D721Med (cell line): ENCODE results near the gene INSYN2A.

Experiments used
- DNase-seq: peaks from one replicate; pipeline ENCODE4 v3.0.0; 2011; ENCODE audit warnings: low spot score; ENCODE audit not compliant: insufficient read length
- FAIRE-seq: peaks from 2 replicates; lab custom pipeline; 2011; peaks lifted over from hg19 to GRCh38; lab: Jason Lieb, UNC
- TF ChIP-seq, protein P1 (sequence below): IDR thresholded peaks from 2 replicates; pipeline ENCODE4 v1.5.1; 2012; ENCODE audit warnings: mild to moderate bottlenecking, control low read depth; ENCODE audit not compliant: insufficient read depth; ENCODE audit errors: missing control alignments

The INSYN2A gene

DNA sequence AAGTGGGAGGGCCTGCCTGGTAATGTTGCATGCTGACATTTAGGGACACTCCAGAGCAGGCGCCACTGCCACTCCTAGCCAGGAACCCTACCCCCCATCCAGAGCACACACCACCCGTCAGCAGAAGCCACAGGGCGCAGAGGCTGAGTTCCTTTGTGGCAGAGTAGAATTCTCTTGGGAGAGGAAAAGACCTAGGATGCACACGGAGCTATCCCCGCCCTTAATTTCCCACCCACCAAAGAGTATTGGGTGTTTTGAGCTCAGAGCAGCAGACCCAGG is 702 bp upstream of the INSYN2A start:
- TF ChIP-seq, protein P1, sequence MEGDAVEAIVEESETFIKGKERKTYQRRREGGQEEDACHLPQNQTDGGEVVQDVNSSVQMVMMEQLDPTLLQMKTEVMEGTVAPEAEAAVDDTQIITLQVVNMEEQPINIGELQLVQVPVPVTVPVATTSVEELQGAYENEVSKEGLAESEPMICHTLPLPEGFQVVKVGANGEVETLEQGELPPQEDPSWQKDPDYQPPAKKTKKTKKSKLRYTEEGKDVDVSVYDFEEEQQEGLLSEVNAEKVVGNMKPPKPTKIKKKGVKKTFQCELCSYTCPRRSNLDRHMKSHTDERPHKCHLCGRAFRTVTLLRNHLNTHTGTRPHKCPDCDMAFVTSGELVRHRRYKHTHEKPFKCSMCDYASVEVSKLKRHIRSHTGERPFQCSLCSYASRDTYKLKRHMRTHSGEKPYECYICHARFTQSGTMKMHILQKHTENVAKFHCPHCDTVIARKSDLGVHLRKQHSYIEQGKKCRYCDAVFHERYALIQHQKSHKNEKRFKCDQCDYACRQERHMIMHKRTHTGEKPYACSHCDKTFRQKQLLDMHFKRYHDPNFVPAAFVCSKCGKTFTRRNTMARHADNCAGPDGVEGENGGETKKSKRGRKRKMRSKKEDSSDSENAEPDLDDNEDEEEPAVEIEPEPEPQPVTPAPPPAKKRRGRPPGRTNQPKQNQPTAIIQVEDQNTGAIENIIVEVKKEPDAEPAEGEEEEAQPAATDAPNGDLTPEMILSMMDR = no peak
- DNase-seq (no peak), FAIRE-seq (no peak)

DNA sequence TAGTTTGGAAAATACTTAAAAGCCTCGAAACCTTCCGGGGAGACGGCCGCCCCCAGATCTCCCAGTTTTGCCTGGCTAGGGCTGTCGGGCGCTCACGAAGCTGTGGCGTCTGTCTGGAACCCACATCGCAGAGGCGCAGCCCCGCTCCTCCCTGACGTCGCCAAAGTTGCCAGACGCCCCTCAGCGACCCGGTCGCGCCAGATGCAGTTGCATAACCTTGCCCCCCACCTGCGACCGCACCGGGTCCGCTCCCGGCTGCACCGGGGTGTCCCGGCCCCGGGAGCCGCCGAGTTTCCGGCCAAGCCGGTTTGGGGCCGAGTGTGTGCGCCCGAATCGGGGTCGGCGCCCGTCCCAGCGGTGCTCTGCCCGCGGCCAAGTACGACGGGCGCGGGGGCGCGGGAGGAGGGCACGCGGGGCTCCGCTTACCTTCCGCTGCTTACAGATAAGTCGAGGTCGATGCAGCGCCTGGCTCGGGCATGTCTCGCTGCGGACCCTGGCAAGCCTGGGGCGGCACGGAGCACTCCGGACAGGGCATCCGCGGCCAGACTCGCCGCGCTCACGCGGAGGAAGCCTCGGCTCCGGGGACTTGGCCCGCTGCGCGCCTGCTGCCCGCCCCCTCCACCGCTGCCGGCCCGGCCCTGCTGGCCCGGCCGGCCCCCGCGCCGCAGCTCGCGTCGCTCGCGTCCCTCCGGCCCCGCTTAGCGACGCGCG is 665 bp downstream of the INSYN2A start:
- TF ChIP-seq, protein P1 = no peak
- FAIRE-seq (no peak), DNase-seq (no peak)

DNA sequence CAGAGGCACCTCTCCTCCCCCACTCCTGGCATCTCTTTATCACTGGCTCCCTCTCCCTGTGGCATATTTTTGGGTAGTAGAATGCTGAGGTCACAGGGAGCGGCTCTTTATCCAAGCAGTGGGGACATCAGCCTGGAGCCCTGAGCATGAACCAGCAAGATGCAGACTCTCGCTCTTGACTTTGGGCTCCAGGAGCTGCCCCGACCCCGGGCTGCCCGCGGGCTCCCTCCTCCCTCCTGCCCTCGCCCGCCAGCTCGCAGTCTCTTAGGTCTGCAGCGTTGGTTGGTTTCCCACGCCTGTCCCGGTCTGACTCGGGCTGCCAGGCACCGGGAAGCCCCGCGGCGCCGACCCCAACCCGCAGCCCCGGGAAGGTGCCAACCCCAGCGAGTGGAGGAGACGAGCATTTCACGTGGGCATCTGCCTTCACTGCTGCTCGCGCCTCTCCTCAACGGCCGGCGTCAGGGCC is 1.3 kb downstream of the INSYN2A start:
- no peak for FAIRE-seq
- TF ChIP-seq, protein P1 = no peak
- no peak for DNase-seq

- FAIRE-seq (no peak), DNase-seq (no peak)
- TF ChIP-seq, protein P1 = no peak
Measured at GRCh38 chr10:127194599-127194998, 1.8 kb downstream of the INSYN2A start.

- TF ChIP-seq, protein P1 = no peak
- FAIRE-seq = no peak
- DNase-seq = no peak
Measured at GRCh38 chr10:127194111-127194510, 2.3 kb downstream of the INSYN2A start.

DNA sequence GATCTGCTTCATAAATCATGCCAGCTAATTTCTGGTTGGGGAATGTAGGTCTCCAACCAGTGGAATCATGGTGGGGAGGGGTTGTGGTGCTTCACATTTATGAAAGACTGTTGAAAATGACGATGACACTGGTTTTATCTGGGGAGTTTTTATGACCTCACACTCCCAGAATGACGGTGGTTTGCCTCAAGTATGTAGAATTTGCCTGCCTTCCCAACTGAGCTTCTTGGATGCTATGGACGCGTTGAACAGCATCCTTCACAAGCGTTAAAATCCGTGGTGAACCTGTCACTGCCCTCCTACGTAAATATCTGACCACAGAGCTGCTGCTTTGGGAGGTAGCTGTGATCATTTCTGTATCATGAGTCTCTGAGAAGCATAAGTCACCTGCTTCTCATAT is 3.3 kb downstream of the INSYN2A start:
- TF ChIP-seq, protein P1 = no peak
- FAIRE-seq (no peak), DNase-seq (no peak)

- DNase-seq (no peak), FAIRE-seq (no peak)
- TF ChIP-seq, protein P1 = no peak
Measured at GRCh38 chr10:127190427-127190826, 6.0 kb downstream of the INSYN2A start.
